Measurements from ENCODE around the gene GRIFIN. TPM values are rescaled to one million over a fixed set of nuclear protein-coding genes. Genes with fewer than 3 reads are reported as not detected.

Gene GRIFIN
- total RNA-seq, 2 experiments from 2014 or later: not detected

DNA sequence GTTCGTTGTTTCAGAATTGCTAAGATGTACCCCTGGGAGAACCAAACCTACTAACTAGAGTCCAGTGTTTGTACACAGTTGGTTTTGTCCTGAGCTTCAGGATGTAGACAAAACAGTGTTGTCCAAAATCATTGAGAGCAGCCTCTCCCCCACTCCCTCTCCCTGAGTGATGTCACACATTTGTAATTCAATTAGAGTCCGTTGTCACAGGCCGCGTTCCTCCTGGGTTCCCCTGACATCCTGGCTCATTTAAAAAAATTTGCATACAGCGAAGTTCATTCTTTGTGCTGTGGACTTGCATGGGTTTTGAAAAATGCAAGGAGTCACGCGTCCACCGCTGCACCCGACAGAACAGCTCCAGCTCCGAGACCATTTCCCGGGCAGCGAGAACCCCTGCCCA is 10.3 kb downstream of the GRIFIN start:
- TF ChIP-seq, protein P1, sequence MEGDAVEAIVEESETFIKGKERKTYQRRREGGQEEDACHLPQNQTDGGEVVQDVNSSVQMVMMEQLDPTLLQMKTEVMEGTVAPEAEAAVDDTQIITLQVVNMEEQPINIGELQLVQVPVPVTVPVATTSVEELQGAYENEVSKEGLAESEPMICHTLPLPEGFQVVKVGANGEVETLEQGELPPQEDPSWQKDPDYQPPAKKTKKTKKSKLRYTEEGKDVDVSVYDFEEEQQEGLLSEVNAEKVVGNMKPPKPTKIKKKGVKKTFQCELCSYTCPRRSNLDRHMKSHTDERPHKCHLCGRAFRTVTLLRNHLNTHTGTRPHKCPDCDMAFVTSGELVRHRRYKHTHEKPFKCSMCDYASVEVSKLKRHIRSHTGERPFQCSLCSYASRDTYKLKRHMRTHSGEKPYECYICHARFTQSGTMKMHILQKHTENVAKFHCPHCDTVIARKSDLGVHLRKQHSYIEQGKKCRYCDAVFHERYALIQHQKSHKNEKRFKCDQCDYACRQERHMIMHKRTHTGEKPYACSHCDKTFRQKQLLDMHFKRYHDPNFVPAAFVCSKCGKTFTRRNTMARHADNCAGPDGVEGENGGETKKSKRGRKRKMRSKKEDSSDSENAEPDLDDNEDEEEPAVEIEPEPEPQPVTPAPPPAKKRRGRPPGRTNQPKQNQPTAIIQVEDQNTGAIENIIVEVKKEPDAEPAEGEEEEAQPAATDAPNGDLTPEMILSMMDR (IDR thresholded peaks at IDR 0.05): no peak
- H3K4me1 Mint-ChIP-seq (ENCODE audit: low read depth): peaks cover 2% of the 10 kb centered on the region
- ChIA-PET CTCF (no interaction called here), POLR2A (no interaction called here)
- no peak overlapping the region for H3K4me3 Mint-ChIP-seq
- intact Hi-C loops (cut with micrococcal nuclease): no loop called here
- H3K27ac Mint-ChIP-seq: no peak overlapping the region
- peaks cover 4% of the 10 kb centered on the region for H3K27me3 Mint-ChIP-seq
- ATAC-seq (no peak), DNase-seq (no peak)
- H3K36me3 Mint-ChIP-seq (ENCODE audit: low read depth): no peaks in the 10 kb centered on the region
- no peaks in the 10 kb centered on the region for H3K9me3 Mint-ChIP-seq

DNA sequence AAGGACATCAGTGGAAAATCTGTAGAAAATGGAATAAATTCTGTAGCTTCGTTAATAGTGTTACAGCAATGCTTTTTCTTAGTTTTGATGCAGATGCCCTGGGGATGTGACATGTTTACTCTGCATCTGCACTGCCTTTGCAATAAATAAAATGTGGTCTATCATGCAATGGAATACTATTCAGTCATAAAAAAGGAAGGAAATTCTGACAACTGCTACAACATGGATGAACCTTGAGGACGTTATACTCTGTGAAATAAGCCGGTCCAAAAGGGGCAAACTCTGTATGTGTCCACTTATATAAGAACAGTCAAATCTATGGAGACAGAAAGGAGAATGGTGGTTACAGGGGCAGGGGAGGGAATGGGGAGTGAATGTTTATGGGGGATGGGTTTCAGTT is 13.5 kb downstream of the GRIFIN start:
- CTCF ChIA-PET: interaction anchor here (2.7 kb wide), 1 partner anchor 11 kb away, joined by 11 read pairs; no protein-coding TSS in a partner anchor
- Mint-ChIP-seq H3K4me3 (no peak overlapping the region), H3K9me3 (no peaks in the 10 kb centered on the region), H3K27ac (no peak overlapping the region), H3K4me1 (ENCODE audit: low read depth) (peaks cover 4% of the 10 kb centered on the region), H3K36me3 (ENCODE audit: low read depth) (no peaks in the 10 kb centered on the region), H3K27me3 (no peaks in the 10 kb centered on the region)
- intact Hi-C loops (cut with micrococcal nuclease): no loop called here
- TF ChIP-seq, protein P1 (IDR thresholded peaks at IDR 0.05): no peak
- ATAC-seq (no peak), DNase-seq (no peak)
- POLR2A ChIA-PET: no interaction called here

DNA sequence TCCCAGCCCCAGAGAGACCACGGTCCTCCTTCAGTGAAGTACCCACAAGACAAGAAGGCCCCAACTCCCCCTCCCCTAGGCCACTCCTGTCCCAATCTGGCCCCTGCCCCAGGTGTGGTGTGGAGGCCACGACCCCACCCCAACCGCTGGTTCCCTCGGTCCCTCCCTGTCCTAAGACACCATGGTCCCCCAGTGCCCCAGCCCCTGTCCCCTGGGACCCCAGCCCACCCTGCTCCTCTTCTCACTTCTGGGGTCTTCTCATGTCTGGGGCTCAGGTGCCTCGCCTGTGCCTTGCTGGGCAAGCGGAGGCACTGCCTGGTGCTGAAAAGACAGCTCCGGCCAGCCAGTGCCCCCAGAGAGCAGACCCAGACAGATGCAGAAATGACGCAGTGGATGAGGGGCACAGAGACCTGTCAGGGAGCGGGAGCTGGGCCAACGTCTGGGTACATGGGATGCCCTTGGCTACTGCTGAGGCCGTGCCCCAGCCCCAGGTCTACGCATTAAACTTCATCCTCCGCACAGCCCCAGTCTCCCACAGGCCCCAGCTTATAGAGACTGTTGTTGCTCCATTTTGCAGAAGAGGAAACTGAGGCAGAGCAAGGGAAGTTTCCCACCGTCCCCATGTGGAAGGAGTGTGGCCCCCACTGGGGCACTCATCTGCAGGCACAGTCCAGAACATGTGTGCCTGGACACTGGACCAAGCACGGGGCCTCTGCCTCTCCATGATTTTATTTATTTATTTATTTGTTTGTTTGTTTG is 14.8 kb downstream of the GRIFIN start:
- H3K4me3 Mint-ChIP-seq: no peak overlapping the region
- H3K27ac Mint-ChIP-seq: no peak overlapping the region
- no peaks in the 10 kb centered on the region for H3K27me3 Mint-ChIP-seq
- CTCF ChIA-PET: interaction anchor here (1.6 kb wide), 1 partner anchor 17 kb away, joined by 4 read pairs; no protein-coding TSS in a partner anchor
- POLR2A ChIA-PET: no interaction called here
- ATAC-seq (no peak), DNase-seq (no peak)
- no peaks in the 10 kb centered on the region for H3K36me3 Mint-ChIP-seq (ENCODE audit: low read depth)
- no peaks in the 10 kb centered on the region for H3K9me3 Mint-ChIP-seq
- H3K4me1 Mint-ChIP-seq (ENCODE audit: low read depth): peaks cover 6% of the 10 kb centered on the region
- intact Hi-C loops (cut with micrococcal nuclease): no loop called here
- TF ChIP-seq, protein P1 (IDR thresholded peaks at IDR 0.05): no peak

DNA sequence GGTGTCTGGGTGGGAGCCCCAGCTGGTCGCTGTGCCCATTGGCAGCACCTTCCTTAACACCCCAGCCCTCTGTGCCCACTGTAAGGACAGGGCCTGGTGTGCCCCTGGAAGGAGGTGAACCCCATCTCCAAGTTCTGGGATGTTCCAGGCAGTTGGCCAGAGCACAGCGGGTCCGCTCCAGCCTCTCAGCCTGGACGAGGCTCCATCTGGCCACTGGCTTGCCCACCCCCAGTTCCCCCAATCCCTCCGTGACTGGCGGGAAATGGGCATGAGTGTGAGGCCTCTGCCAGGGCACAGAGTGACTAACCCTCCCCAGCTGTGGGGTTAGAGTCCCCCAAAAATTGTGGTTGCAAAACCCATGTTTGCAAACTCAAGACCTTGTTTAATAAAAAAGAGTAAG is 15.6 kb downstream of the GRIFIN start:
- no peak overlapping the region for H3K27ac Mint-ChIP-seq
- H3K27me3 Mint-ChIP-seq: no peaks in the 10 kb centered on the region
- CTCF ChIA-PET: interaction anchor here (1.6 to 2.1 kb wide), 2 partner anchors 9 to 18 kb away, joined by 4 to 7 read pairs; no protein-coding TSS in a partner anchor
- no peak for ATAC-seq
- TF ChIP-seq, protein P1 (IDR thresholded peaks at IDR 0.05): no peak
- H3K4me1 Mint-ChIP-seq (ENCODE audit: low read depth): peaks cover 6% of the 10 kb centered on the region
- no peaks in the 10 kb centered on the region for H3K36me3 Mint-ChIP-seq (ENCODE audit: low read depth)
- POLR2A ChIA-PET: no interaction called here
- no peak for DNase-seq
- H3K9me3 Mint-ChIP-seq: no peaks in the 10 kb centered on the region
- intact Hi-C loops (cut with micrococcal nuclease): no loop called here
- H3K4me3 Mint-ChIP-seq: no peak overlapping the region

DNA sequence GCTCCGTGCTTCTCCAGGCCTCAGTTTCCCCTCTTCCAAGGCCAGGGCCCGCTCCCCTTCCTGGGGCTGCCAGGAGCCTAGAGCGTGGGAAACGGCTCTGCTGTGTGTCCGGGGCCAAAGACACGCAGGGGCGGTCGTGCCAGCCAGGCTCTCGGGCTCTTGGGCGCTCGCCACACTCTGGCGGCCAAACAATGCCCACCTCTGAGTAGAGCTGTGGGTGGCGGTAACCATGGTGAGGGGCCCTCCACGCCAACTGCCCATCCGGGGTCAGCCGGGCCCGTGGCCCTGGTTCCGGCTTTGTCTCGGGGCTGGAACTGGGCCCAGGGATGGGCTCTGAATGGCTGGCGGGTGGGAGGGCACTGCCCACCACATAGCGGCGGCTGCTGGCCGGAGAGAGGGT is 16.0 kb downstream of the GRIFIN start:
- ChIA-PET CTCF (interaction anchor here (1.6 to 2.1 kb wide), 2 partner anchors 9 to 18 kb away, joined by 4 to 7 read pairs; no protein-coding TSS in a partner anchor), POLR2A (no interaction called here)
- no peaks in the 10 kb centered on the region for H3K36me3 Mint-ChIP-seq (ENCODE audit: low read depth)
- H3K4me1 Mint-ChIP-seq (ENCODE audit: low read depth): peaks cover 6% of the 10 kb centered on the region
- H3K27me3 Mint-ChIP-seq: no peaks in the 10 kb centered on the region
- no peak for DNase-seq
- no peak for ATAC-seq
- intact Hi-C loops (cut with micrococcal nuclease): no loop called here
- H3K9me3 Mint-ChIP-seq: no peaks in the 10 kb centered on the region
- H3K4me3 Mint-ChIP-seq: no peak overlapping the region
- no peak overlapping the region for H3K27ac Mint-ChIP-seq
- TF ChIP-seq, protein P1 (IDR thresholded peaks at IDR 0.05): no peak

All from activated CD8-positive, alpha-beta T cell treated with anti-CD3 and anti-CD28 coated beads for 36 hours (primary cell).